Measurements from ENCODE around the gene AQP12B. TPM values are rescaled to one million over a fixed set of nuclear protein-coding genes. Genes with fewer than 3 reads are reported as not detected.

Gene AQP12B
- polyA plus RNA-seq, 1 donor from 2014 or later: not detected

DNA sequence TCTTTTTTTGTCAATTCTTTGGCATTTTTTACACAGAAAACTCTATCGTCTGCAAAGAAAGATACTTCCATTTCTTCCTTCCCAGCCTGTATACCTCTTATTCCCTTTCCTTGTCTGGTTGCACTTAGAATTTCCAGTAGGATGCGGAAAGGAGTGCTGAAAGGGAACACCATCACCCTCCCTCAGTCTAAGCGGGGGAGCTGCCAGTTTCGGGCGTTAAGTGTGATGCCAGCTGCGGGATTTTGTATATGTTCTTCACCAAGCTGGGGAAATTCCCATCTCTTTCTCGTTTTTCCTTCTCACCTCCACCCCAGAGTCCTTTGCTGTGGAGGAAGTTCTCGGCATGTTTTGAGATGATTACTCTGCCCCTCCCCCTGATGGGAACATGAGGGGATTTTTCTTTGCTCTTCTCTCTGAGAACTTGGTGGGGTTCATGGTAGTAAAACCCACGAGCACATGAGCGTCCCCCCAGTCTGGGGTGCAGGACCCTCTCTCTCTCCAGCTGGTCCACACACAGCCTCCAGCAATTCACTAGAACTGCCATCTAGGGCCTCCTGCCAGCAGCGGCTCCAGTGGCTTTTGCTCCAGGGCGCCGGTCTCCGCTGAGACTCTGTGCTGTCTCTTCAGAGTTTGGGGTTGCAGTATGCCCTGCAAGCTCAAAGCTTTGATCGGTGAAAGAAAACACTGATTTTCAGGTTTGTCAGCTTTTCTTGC is 24.5 kb upstream of the AQP12B start:
- Histone ChIP-seq H3K4me2 (ENCODE audit: low read length) (no peak overlapping the region), H3K9ac (ENCODE audit: low read length) (no peak overlapping the region), H3F3A (ENCODE audit: insufficient read depth, low read length, poor library complexity, severe bottlenecking) (no peaks in the 10 kb centered on the region), H3K4me3 (ENCODE audit: low read length) (no peak overlapping the region), H2AFZ (ENCODE audit: low read depth, low read length) (no peak overlapping the region), H3K27ac (ENCODE audit: low read length) (no peak overlapping the region), H3K79me2 (replicated peaks; ENCODE audit: insufficient read depth, low read length) (no peaks in the 10 kb centered on the region), H3K27me3 (ENCODE audit: insufficient read depth, low read depth, low read length) (no peaks in the 10 kb centered on the region), H3K9me2 (ENCODE audit: insufficient read depth, low read length) (no peaks in the 10 kb centered on the region), H3K9me3 (ENCODE audit: low read length) (no peaks in the 10 kb centered on the region), H3K36me3 (ENCODE audit: insufficient read depth, low read length) (no peaks in the 10 kb centered on the region), H4K20me1 (ENCODE audit: insufficient read depth) (no peaks in the 10 kb centered on the region)
- TF ChIP-seq EZH2 (IDR thresholded peaks at IDR 0.05; ENCODE audit: borderline replicate concordance, insufficient read depth, low read length, poor library complexity, severe bottlenecking): no peak
- no peak for TF ChIP-seq POLR2AphosphoS5 (IDR thresholded peaks at IDR 0.05)
- TF ChIP-seq TAF1 (IDR thresholded peaks at IDR 0.05; ENCODE audit: low read depth): no peak
- TF ChIP-seq EP300 (conservative IDR thresholded peaks at IDR 0.05; ENCODE audit: poor library complexity, severe bottlenecking): no peak
- no peak for TF ChIP-seq SMC3 (conservative IDR thresholded peaks at IDR 0.05; ENCODE audit: poor library complexity)
- TF ChIP-seq, protein P1, sequence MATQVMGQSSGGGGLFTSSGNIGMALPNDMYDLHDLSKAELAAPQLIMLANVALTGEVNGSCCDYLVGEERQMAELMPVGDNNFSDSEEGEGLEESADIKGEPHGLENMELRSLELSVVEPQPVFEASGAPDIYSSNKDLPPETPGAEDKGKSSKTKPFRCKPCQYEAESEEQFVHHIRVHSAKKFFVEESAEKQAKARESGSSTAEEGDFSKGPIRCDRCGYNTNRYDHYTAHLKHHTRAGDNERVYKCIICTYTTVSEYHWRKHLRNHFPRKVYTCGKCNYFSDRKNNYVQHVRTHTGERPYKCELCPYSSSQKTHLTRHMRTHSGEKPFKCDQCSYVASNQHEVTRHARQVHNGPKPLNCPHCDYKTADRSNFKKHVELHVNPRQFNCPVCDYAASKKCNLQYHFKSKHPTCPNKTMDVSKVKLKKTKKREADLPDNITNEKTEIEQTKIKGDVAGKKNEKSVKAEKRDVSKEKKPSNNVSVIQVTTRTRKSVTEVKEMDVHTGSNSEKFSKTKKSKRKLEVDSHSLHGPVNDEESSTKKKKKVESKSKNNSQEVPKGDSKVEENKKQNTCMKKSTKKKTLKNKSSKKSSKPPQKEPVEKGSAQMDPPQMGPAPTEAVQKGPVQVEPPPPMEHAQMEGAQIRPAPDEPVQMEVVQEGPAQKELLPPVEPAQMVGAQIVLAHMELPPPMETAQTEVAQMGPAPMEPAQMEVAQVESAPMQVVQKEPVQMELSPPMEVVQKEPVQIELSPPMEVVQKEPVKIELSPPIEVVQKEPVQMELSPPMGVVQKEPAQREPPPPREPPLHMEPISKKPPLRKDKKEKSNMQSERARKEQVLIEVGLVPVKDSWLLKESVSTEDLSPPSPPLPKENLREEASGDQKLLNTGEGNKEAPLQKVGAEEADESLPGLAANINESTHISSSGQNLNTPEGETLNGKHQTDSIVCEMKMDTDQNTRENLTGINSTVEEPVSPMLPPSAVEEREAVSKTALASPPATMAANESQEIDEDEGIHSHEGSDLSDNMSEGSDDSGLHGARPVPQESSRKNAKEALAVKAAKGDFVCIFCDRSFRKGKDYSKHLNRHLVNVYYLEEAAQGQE (IDR thresholded peaks at IDR 0.05; ENCODE audit: borderline replicate concordance): no peak
- TF ChIP-seq, protein P2, sequence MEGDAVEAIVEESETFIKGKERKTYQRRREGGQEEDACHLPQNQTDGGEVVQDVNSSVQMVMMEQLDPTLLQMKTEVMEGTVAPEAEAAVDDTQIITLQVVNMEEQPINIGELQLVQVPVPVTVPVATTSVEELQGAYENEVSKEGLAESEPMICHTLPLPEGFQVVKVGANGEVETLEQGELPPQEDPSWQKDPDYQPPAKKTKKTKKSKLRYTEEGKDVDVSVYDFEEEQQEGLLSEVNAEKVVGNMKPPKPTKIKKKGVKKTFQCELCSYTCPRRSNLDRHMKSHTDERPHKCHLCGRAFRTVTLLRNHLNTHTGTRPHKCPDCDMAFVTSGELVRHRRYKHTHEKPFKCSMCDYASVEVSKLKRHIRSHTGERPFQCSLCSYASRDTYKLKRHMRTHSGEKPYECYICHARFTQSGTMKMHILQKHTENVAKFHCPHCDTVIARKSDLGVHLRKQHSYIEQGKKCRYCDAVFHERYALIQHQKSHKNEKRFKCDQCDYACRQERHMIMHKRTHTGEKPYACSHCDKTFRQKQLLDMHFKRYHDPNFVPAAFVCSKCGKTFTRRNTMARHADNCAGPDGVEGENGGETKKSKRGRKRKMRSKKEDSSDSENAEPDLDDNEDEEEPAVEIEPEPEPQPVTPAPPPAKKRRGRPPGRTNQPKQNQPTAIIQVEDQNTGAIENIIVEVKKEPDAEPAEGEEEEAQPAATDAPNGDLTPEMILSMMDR (IDR thresholded peaks at IDR 0.05; ENCODE audit: poor library complexity, severe bottlenecking): no peak
- no peak for TF ChIP-seq MXI1 (conservative IDR thresholded peaks at IDR 0.05; ENCODE audit: poor library complexity, severe bottlenecking)

DNA sequence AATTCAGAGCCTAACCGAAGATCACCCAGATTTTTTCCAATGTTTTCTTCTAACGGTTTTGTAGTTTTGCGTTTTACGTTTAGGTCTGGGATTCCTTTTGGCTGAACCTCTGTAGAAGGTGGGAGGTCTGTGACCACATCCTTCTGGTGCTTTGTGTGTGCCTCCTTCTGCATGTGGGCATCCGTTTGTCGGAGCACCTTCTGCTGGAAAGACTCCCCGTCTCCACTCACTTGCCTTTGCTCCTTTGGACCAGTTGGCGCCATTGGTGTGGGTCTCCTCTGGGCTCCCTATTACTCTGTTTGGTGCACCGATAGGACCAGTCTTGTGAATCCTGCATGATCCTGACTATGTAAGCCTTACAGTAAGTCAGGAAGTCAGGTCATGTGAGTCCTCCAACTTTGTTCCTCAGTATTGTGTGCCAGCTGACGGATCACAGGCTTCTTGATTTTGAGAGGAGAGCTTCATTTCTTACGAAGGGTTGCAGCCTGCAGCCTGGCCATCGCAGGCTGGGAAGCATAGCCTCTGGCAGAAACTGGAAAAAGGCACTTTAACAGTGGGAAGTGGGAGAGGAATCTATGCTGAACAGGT is 22.6 kb upstream of the AQP12B start:
- Histone ChIP-seq H3F3A (ENCODE audit: insufficient read depth, low read length, poor library complexity, severe bottlenecking) (no peaks in the 10 kb centered on the region), H3K9ac (ENCODE audit: low read length) (no peak overlapping the region), H3K79me2 (replicated peaks; ENCODE audit: insufficient read depth, low read length) (no peaks in the 10 kb centered on the region), H3K4me3 (ENCODE audit: low read length) (no peak overlapping the region), H2AFZ (ENCODE audit: low read depth, low read length) (no peak overlapping the region), H3K27me3 (ENCODE audit: insufficient read depth, low read depth, low read length) (no peaks in the 10 kb centered on the region), H4K20me1 (ENCODE audit: insufficient read depth) (no peaks in the 10 kb centered on the region), H3K27ac (ENCODE audit: low read length) (no peak overlapping the region), H3K4me2 (ENCODE audit: low read length) (no peak overlapping the region), H3K9me2 (ENCODE audit: insufficient read depth, low read length) (no peaks in the 10 kb centered on the region), H3K36me3 (ENCODE audit: insufficient read depth, low read length) (no peaks in the 10 kb centered on the region), H3K9me3 (ENCODE audit: low read length) (no peaks in the 10 kb centered on the region)
- no peak for TF ChIP-seq TAF1 (IDR thresholded peaks at IDR 0.05; ENCODE audit: low read depth)
- TF ChIP-seq, protein P2 (IDR thresholded peaks at IDR 0.05; ENCODE audit: poor library complexity, severe bottlenecking): no peak
- TF ChIP-seq EZH2 (IDR thresholded peaks at IDR 0.05; ENCODE audit: borderline replicate concordance, insufficient read depth, low read length, poor library complexity, severe bottlenecking): no peak
- no peak for TF ChIP-seq MXI1 (conservative IDR thresholded peaks at IDR 0.05; ENCODE audit: poor library complexity, severe bottlenecking)
- no peak for TF ChIP-seq EP300 (conservative IDR thresholded peaks at IDR 0.05; ENCODE audit: poor library complexity, severe bottlenecking)
- TF ChIP-seq, protein P1 (IDR thresholded peaks at IDR 0.05; ENCODE audit: borderline replicate concordance): no peak
